IMR-90 (cell line): ENCODE measurements around the gene ABCC3. TPM values are rescaled to one million over a fixed set of nuclear protein-coding genes. Genes with fewer than 3 reads are reported as not detected.

Experiments
- ATAC-seq: fragments of 200-7000 bp; cut with Tn5 transposase; 2 replicates; pipeline ENCODE4 v1.9.1; 2020; ENCODE audit warnings: low read depth, mild to moderate bottlenecking, moderate library complexity
- BruUV-seq: library from RNA; stranded (reverse); fragments of 400-500 nt; replicated peaks from 2 replicates; lab custom pipeline; 2021; lab: Mats Ljungman, UMichigan
- CTCF ChIA-PET: fragments of 300-600 bp; formaldehyde crosslinking; extraction: SDS; loops from one replicate; lab custom pipeline; 2021; ENCODE audit warnings: antibody characterized with exemption; lab: Yijun Ruan, JAX
- POLR2A ChIA-PET: fragments of 300-600 bp; sonication (Branson Sonifier 250); formaldehyde crosslinking; loops from one replicate; lab custom pipeline; 2022; ENCODE audit warnings: antibody characterized with exemption; ENCODE audit not compliant: unreplicated experiment; lab: Charles Lee
- DNase-seq: peaks from one replicate; pipeline ENCODE4 v3.0.0; 2013
- H2AFZ ChIP-seq: replicated peaks from 2 replicates; pipeline ENCODE3; 2013; ENCODE audit warnings: low read length, mild to moderate bottlenecking; ENCODE audit not compliant: poor library complexity
- H2AK5ac ChIP-seq: 2 replicates; pipeline ENCODE4 v1.6.1; 2013; ENCODE audit warnings: low read depth, low read length, inconsistent platforms
- H2AK9ac ChIP-seq: replicated peaks from 2 replicates; pipeline ENCODE3; 2013; ENCODE audit warnings: mild to moderate bottlenecking, low read depth, low read length, moderate library complexity; ENCODE audit not compliant: poor library complexity
- H2BK120ac ChIP-seq: 2 replicates; pipeline ENCODE4 v1.6.1; 2013; ENCODE audit warnings: low read depth, low read length, inconsistent platforms
- H2BK15ac ChIP-seq: 3 replicates; pipeline ENCODE4 v1.6.1; 2013; ENCODE audit warnings: low read depth, low read length, inconsistent platforms
- H2BK20ac ChIP-seq: 2 replicates; pipeline ENCODE4 v1.6.1; 2013; ENCODE audit warnings: low read depth, mild to moderate bottlenecking, inconsistent platforms, low read length, moderate library complexity
- H2BK5ac ChIP-seq: 2 replicates; pipeline ENCODE4 v1.6.1; 2013; ENCODE audit warnings: mild to moderate bottlenecking, low read depth, low read length, inconsistent platforms; ENCODE audit not compliant: poor library complexity, severe bottlenecking
- H3K14ac ChIP-seq: replicated peaks from 2 replicates; pipeline ENCODE4 v1.6.1; 2013; ENCODE audit warnings: low read depth, low read length, inconsistent platforms
- H3K18ac ChIP-seq: 2 replicates; pipeline ENCODE4 v1.6.1; 2013; ENCODE audit warnings: low read depth, low read length, control low read depth
- H3K23ac ChIP-seq: 2 replicates; pipeline ENCODE4 v1.6.1; 2013; ENCODE audit warnings: low read depth, low read length, inconsistent platforms
- H3K27ac ChIP-seq: 2 replicates; pipeline ENCODE4 v1.5.1; 2013; ENCODE audit warnings: mild to moderate bottlenecking, control low read depth, low read length; ENCODE audit not compliant: insufficient read depth
- H3K27me3 ChIP-seq: 2 replicates; pipeline ENCODE4 v1.6.1; 2013; ENCODE audit warnings: low read length; ENCODE audit not compliant: control insufficient read depth, insufficient read depth
- H3K36me3 ChIP-seq: 2 replicates; pipeline ENCODE4 v1.6.1; 2013; ENCODE audit warnings: low read length, mixed read lengths; ENCODE audit not compliant: control insufficient read depth, insufficient read depth
- H3K4ac ChIP-seq: 2 replicates; pipeline ENCODE4 v1.6.1; 2013; ENCODE audit warnings: low read depth, low read length, inconsistent platforms
- H3K4me1 ChIP-seq: 2 replicates; pipeline ENCODE4 v1.6.1; 2013; ENCODE audit warnings: low read length, mixed read lengths; ENCODE audit not compliant: control insufficient read depth, insufficient read depth
- H3K4me2 ChIP-seq: 2 replicates; pipeline ENCODE4 v1.6.1; 2013; ENCODE audit warnings: low read depth, mild to moderate bottlenecking, control low read depth, low read length, moderate library complexity
- H3K4me3 ChIP-seq: 2 replicates; pipeline ENCODE4 v1.5.1; 2013; ENCODE audit warnings: low read depth, mild to moderate bottlenecking, control low read depth, low read length, moderate library complexity; ENCODE audit not compliant: insufficient read depth
- H3K56ac ChIP-seq: 2 replicates; pipeline ENCODE4 v1.6.1; 2013; ENCODE audit warnings: low read length, inconsistent platforms; ENCODE audit not compliant: insufficient read depth; ENCODE audit errors: extremely low read depth
- H3K79me1 ChIP-seq, 2 experiments: 2 replicates each; pipeline ENCODE4 v1.6.1; 2013; ENCODE audit warnings: low read length in 2 of 2, inconsistent platforms in 1 of 2, low read depth in 1 of 2
- H3K9ac ChIP-seq: 2 replicates; pipeline ENCODE4 v1.6.1; 2013; ENCODE audit warnings: low read depth, low read length, control low read depth
- H3K9me1 ChIP-seq: 2 replicates; pipeline ENCODE4 v1.6.1; 2013; ENCODE audit warnings: low read length, inconsistent platforms; ENCODE audit not compliant: insufficient read depth
- H3K9me3 ChIP-seq: 2 replicates; pipeline ENCODE4 v1.6.1; 2013; ENCODE audit warnings: low read length; ENCODE audit not compliant: control insufficient read depth, insufficient read depth
- H4K20me1 ChIP-seq: 2 replicates; pipeline ENCODE4 v1.6.1; 2013; ENCODE audit warnings: low read length, inconsistent platforms; ENCODE audit not compliant: insufficient read depth
- H4K5ac ChIP-seq: 2 replicates; pipeline ENCODE4 v1.6.1; 2013; ENCODE audit warnings: mild to moderate bottlenecking, low read depth, low read length, control low read depth
- H4K8ac ChIP-seq, 2 experiments: 2 replicates each; pipeline ENCODE4 v1.6.1; 2013; ENCODE audit warnings: low read depth in 2 of 2, low read length in 2 of 2, control low read depth in 1 of 2, inconsistent platforms in 1 of 2
- H4K91ac ChIP-seq: 2 replicates; pipeline ENCODE4 v1.6.1; 2013; ENCODE audit warnings: low read depth, low read length, inconsistent platforms; ENCODE audit not compliant: insufficient read depth
- FOS ChIP-seq: fragments of 150-350 bp; IDR thresholded peaks from 2 replicates; pipeline ENCODE4 v1.6.1; 2016; ENCODE audit warnings: low read depth, low read length
- NFE2L2 ChIP-seq: fragments of 150-350 bp; IDR thresholded peaks from 2 replicates; pipeline ENCODE4 v1.6.1; 2016; ENCODE audit warnings: low read depth, mild to moderate bottlenecking, low read length
- RFX5 ChIP-seq: IDR thresholded peaks from 2 replicates; pipeline ENCODE4 v1.8.0; 2012; ENCODE audit warnings: low read depth, mild to moderate bottlenecking, low read length, moderate library complexity
- SMC3 ChIP-seq: fragments of 150-350 bp; IDR thresholded peaks from 2 replicates; pipeline ENCODE4 v1.6.1; 2016; ENCODE audit warnings: low read depth, mild to moderate bottlenecking, antibody characterized with exemption, low read length, moderate library complexity
- WGBS, 2 experiments: methylation state at CpG; one replicate each; pipeline versions ENCODE4 v1.1.5 to v1.1.7; 2013; ENCODE audit warnings: missing lambda C conversion rate in 2 of 2; ENCODE audit not compliant: insufficient read length in 1 of 2; ENCODE audit errors: extremely low coverage in 2 of 2; 5-methylcytosine and 5-hydroxymethylcytosine counted together
- dilution Hi-C: fragments of 300-500 bp; cut with HindIII; formaldehyde crosslinking; loops from one replicate; pipeline ENCODE4 v1.14.3; 2018; ENCODE audit warnings: low sequenced_read_pairs; ENCODE audit not compliant: unreplicated experiment
- in situ Hi-C: fragments of 300-500 bp; cut with MboI; formaldehyde crosslinking; loops from 3 replicates; pipeline ENCODE4 v1.14.3; 2019; ENCODE audit warnings: low sequenced_read_pairs, inconsistent platforms, mixed read lengths
- intact Hi-C: fragments of 100-400 bp; cut with micrococcal nuclease; formaldehyde crosslinking; loops from 2 replicates; pipeline ENCODE4 v1.10.0; 2022
- polyA plus RNA-seq, 3 experiments: library from polyadenylated mRNA; depleted of rRNA; stranded (reverse); fragments of >200 nt; gene quantifications; 2 replicates each; pipeline ENCODE4 v1.2.3, GENCODE V29; 2012; ENCODE audit warnings: low replicate concordance in 1 of 3
- total RNA-seq: library from RNA; depleted of rRNA; stranded (reverse); fragments of >200 nt; gene quantifications from 2 replicates; pipeline ENCODE4 v1.2.3, GENCODE V29; 2012

The ABCC3 gene
- total and polyA plus RNA-seq, 2 of the 4 experiments (the other 2 are of a cell fraction): 3.2 to 6.6 TPM

GRCh38 chr17:50633683-50634082 is 998 bp upstream of the ABCC3 start:
- H2AK5ac ChIP-seq: peak overlapping the region; percentile 66; the same call in 1 of the 2 replicates
- no peak overlapping the region for H3K4me2 ChIP-seq
- no peak overlapping the region for H3K4me3 ChIP-seq
- H3K9ac ChIP-seq: no peak overlapping the region
- H3K9me1 ChIP-seq: peaks cover 24% of the 10 kb centered on the region
- peak overlapping the region; percentile 72 for H2BK120ac ChIP-seq
- no peak overlapping the region for H3K14ac ChIP-seq
- ATAC-seq (no peak), DNase-seq (no peak)
- WGBS, 2 experiments: 100% methylated on average over 1 of the region's 9 CpGs; no CpG with 5 or more reads in 1 of the 2 experiments
- H3K56ac ChIP-seq: no peak overlapping the region
- H3K9me3 ChIP-seq: no peaks in the 10 kb centered on the region
- H3K27me3 ChIP-seq: peaks cover 9% of the 10 kb centered on the region; the same call in 1 of the 2 replicates
- peak overlapping the region; percentile 66 for H3K4ac ChIP-seq
- H2AK9ac ChIP-seq: no peak overlapping the region
- in situ Hi-C loops (no loop called here), intact Hi-C loops (loop anchor here (2.0 kb wide), 1 partner anchor 83 kb away; no protein-coding TSS in a partner anchor), dilution Hi-C loops (no loop called here)
- H2AFZ ChIP-seq: no peak overlapping the region
- BruUV-seq: no TSS peak
- peaks cover 5% of the 10 kb centered on the region for H4K20me1 ChIP-seq
- no peak overlapping the region for H2BK5ac ChIP-seq
- H3K36me3 ChIP-seq: no peaks in the 10 kb centered on the region
- H3K79me1 ChIP-seq: peaks cover 4 to 36% of the 10 kb centered on the region in 2 experiments; a peak in 3 of 4 replicates
- H3K4me1 ChIP-seq: peaks cover 22% of the 10 kb centered on the region
- H2BK20ac ChIP-seq: no peak overlapping the region
- ChIA-PET POLR2A (no interaction called here), CTCF (no interaction called here)
- no peak overlapping the region for H4K5ac ChIP-seq
- H2BK15ac ChIP-seq: peak overlapping the region; percentile 85
- TF ChIP-seq RFX5 (no peak), NFE2L2 (no peak), SMC3 (no peak), FOS (no peak)
- H3K18ac ChIP-seq: no peak overlapping the region
- peak overlapping the region; percentile 27 for H4K91ac ChIP-seq
- no peak overlapping the region for H3K23ac ChIP-seq
- H3K27ac ChIP-seq: no peak overlapping the region
- H4K8ac ChIP-seq: no peak overlapping the region
